WTC11 (cell line): ENCODE measurements around the gene EHD3. TPM values are rescaled to one million over a fixed set of nuclear protein-coding genes. Genes with fewer than 3 reads are reported as not detected.

ENCODE experiments used
- ATAC-seq: fragments of 200-7000 bp; cut with Tn5 transposase; 2 replicates; pipeline ENCODE4 v1.10.0; 2021; ENCODE audit warnings: mild to moderate bottlenecking, moderate library complexity
- CTCF ChIA-PET: fragments of 300-600 bp; sonication (Branson Sonifier 250); formaldehyde crosslinking; loops from one replicate; lab custom pipeline; 2021; ENCODE audit warnings: antibody characterized with exemption; lab: Charles Lee
- POLR2A ChIA-PET: fragments of 350-600 bp; sonication (Branson Sonifier 250); formaldehyde crosslinking; loops from one replicate; lab custom pipeline; 2021; ENCODE audit warnings: antibody characterized with exemption; lab: Charles Lee
- DNase-seq: peaks from one replicate; pipeline ENCODE4 v3.0.0; 2021; ENCODE audit warnings: low spot score
- H3K27ac Mint-ChIP-seq: 2 replicates; pipeline ENCODE4 v1.8.0; 2021; ENCODE audit warnings: mixed read lengths
- H3K27me3 Mint-ChIP-seq: 2 replicates; pipeline ENCODE4 v1.8.0; 2021; ENCODE audit warnings: low read depth, mild to moderate bottlenecking, moderate library complexity, mixed read lengths
- H3K36me3 Mint-ChIP-seq: 2 replicates; pipeline ENCODE4 v1.8.0; 2021; ENCODE audit warnings: mixed read lengths
- H3K4me1 Mint-ChIP-seq: 2 replicates; pipeline ENCODE4 v1.8.0; 2022; ENCODE audit warnings: mixed read lengths
- H3K4me3 Mint-ChIP-seq: 2 replicates; pipeline ENCODE4 v1.8.0; 2021; ENCODE audit warnings: mild to moderate bottlenecking, moderate library complexity, mixed read lengths
- H3K9me3 Mint-ChIP-seq: 2 replicates; pipeline ENCODE4 v1.8.0; 2021; ENCODE audit warnings: mixed read lengths
- E2F1 ChIP-seq: sonication (generic); formaldehyde crosslinking; IDR thresholded peaks from 2 replicates; pipeline ENCODE4 v1.8.0; 2022; ENCODE audit warnings: mild to moderate bottlenecking, missing genetic modification reagents
- EMX1 ChIP-seq: fragments of 250-450 bp; sonication (Bioruptor Pico); IDR thresholded peaks from 2 replicates; pipeline ENCODE4 v1.8.0; 2021; ENCODE audit warnings: mild to moderate bottlenecking
- FOXP1 ChIP-seq: sonication (generic); formaldehyde crosslinking; IDR thresholded peaks from 2 replicates; pipeline ENCODE4 v1.8.0; 2022; ENCODE audit warnings: missing genetic modification reagents, mild to moderate bottlenecking, moderate library complexity, borderline replicate concordance
- GRHL2 ChIP-seq: fragments of 250-450 bp; sonication (Bioruptor Pico); IDR thresholded peaks from 2 replicates; pipeline ENCODE4 v1.8.0; 2022; ENCODE audit warnings: mild to moderate bottlenecking, moderate library complexity; ENCODE audit not compliant: insufficient replicate concordance, severe bottlenecking
- IRF1 ChIP-seq: sonication (generic); formaldehyde crosslinking; IDR thresholded peaks from 2 replicates; pipeline ENCODE4 v1.8.0; 2023; ENCODE audit warnings: missing genetic modification reagents
- KAT7 ChIP-seq: sonication (generic); formaldehyde crosslinking; IDR thresholded peaks from 2 replicates; pipeline ENCODE4 v1.8.1; 2023; ENCODE audit warnings: missing genetic modification reagents, mild to moderate bottlenecking, borderline replicate concordance
- NR2C2 ChIP-seq: sonication (generic); formaldehyde crosslinking; IDR thresholded peaks from 2 replicates; pipeline ENCODE4 v1.8.0; 2022; ENCODE audit warnings: mild to moderate bottlenecking, missing genetic modification reagents
- PRRX2 ChIP-seq: fragments of 250-450 bp; sonication (Bioruptor Pico); IDR thresholded peaks from 2 replicates; pipeline ENCODE4 v1.8.0; 2021; ENCODE audit warnings: mild to moderate bottlenecking
- SMAD4 ChIP-seq: sonication (generic); formaldehyde crosslinking; IDR thresholded peaks from 2 replicates; pipeline ENCODE4 v1.8.0; 2022; ENCODE audit warnings: mild to moderate bottlenecking, missing genetic modification reagents
- TEAD4 ChIP-seq: sonication (generic); formaldehyde crosslinking; IDR thresholded peaks from 2 replicates; pipeline ENCODE4 v1.8.0; 2022; ENCODE audit warnings: mild to moderate bottlenecking, missing genetic modification reagents
- USF2 ChIP-seq: sonication (generic); formaldehyde crosslinking; IDR thresholded peaks from 2 replicates; pipeline ENCODE4 v1.8.1; 2023; ENCODE audit warnings: mild to moderate bottlenecking, missing genetic modification reagents, moderate library complexity
- ZMAT4 ChIP-seq: fragments of 250-450 bp; sonication (Bioruptor Pico); IDR thresholded peaks from 2 replicates; pipeline ENCODE4 v1.9.0; 2021; ENCODE audit warnings: mild to moderate bottlenecking
- ZNF219 ChIP-seq: sonication (generic); formaldehyde crosslinking; IDR thresholded peaks from 2 replicates; pipeline ENCODE4 v1.8.0; 2023; ENCODE audit warnings: missing genetic modification reagents, mild to moderate bottlenecking, borderline replicate concordance
- ZNF317 ChIP-seq: sonication (generic); formaldehyde crosslinking; IDR thresholded peaks from 2 replicates; pipeline ENCODE4 v1.8.1; 2023; ENCODE audit warnings: low read depth, mild to moderate bottlenecking, moderate library complexity, missing genetic modification reagents, borderline replicate concordance
- ZNF425 ChIP-seq: fragments of 250-450 bp; sonication (Bioruptor Pico); conservative IDR thresholded peaks from 2 replicates; pipeline ENCODE4 v1.9.0; 2021; ENCODE audit warnings: mild to moderate bottlenecking
- total RNA-seq: library from RNA; stranded (reverse); gene quantifications from 3 replicates; pipeline ENCODE4 v1.2.3, GENCODE V29; 2021

The EHD3 gene
- total RNA-seq, 1 experiment from 2014 or later = 10.0 TPM

GRCh38 chr2:31248139-31248538, 14.2 kb downstream of the EHD3 start:
- Mint-ChIP-seq H3K27ac (no peak overlapping the region), H3K9me3 (no peaks in the 10 kb centered on the region), H3K4me3 (no peak overlapping the region), H3K27me3 (no peaks in the 10 kb centered on the region), H3K36me3 (peaks cover 7% of the 10 kb centered on the region), H3K4me1 (peaks cover under 1% of the 10 kb centered on the region)
- ChIA-PET CTCF (interaction anchor here (1.0 kb wide), 1 partner anchor 9 kb away, joined by 3 read pairs; no protein-coding TSS in a partner anchor), POLR2A (no interaction called here)
- DNase-seq = no peak
- ATAC-seq = no peak
- no peak for TF ChIP-seq ZNF219
- no peak for TF ChIP-seq USF2 (CRISPR knock-in tag)

- Mint-ChIP-seq H3K27ac (no peak overlapping the region), H3K4me3 (no peak overlapping the region), H3K9me3 (no peaks in the 10 kb centered on the region), H3K4me1 (peaks cover 11% of the 10 kb centered on the region), H3K36me3 (peaks cover 5% of the 10 kb centered on the region), H3K27me3 (no peaks in the 10 kb centered on the region)
- TF ChIP-seq SMAD4 (CRISPR knock-in tag) (no peak), EMX1 (no peak), E2F1 (CRISPR knock-in tag) (no peak), PRRX2 (CRISPR knock-in tag) (no peak), GRHL2 (CRISPR knock-in tag) (no peak), ZMAT4 (no peak), IRF1 (CRISPR knock-in tag) (no peak)
- DNase-seq = no peak
- no peak for ATAC-seq
- ChIA-PET POLR2A (no interaction called here), CTCF (interaction anchor here (1.0 kb wide), 1 partner anchor 8 kb away, joined by 3 read pairs; no protein-coding TSS in a partner anchor)
These were observed 15.2 kb downstream of the EHD3 start for GRCh38 chr2:31249009-31249690.

- Mint-ChIP-seq H3K9me3 (no peaks in the 10 kb centered on the region), H3K36me3 (peaks cover 6% of the 10 kb centered on the region), H3K27ac (no peak overlapping the region), H3K27me3 (no peaks in the 10 kb centered on the region), H3K4me1 (peaks cover 16% of the 10 kb centered on the region), H3K4me3 (no peak overlapping the region)
- ChIA-PET POLR2A (no interaction called here), CTCF (no interaction called here)
- ATAC-seq = no peak
- no peak for DNase-seq
- TF ChIP-seq ZNF425 (CRISPR knock-in tag) (no peak), NR2C2 (CRISPR knock-in tag) (no peak), KAT7 (CRISPR knock-in tag) (no peak), FOXP1 (CRISPR knock-in tag) (no peak), ZNF317 (no peak), TEAD4 (CRISPR knock-in tag) (no peak)
These were observed 17.1 kb downstream of the EHD3 start for GRCh38 chr2:31251018-31251417.
